ENCODE measurements around the gene STK17B.
"Not testable (repeated sequence)": the region's sequence is repeated elsewhere in the genome, so short reads cannot be mapped to it uniquely, and the experiment has no call there.

The STK17B gene

DNA sequence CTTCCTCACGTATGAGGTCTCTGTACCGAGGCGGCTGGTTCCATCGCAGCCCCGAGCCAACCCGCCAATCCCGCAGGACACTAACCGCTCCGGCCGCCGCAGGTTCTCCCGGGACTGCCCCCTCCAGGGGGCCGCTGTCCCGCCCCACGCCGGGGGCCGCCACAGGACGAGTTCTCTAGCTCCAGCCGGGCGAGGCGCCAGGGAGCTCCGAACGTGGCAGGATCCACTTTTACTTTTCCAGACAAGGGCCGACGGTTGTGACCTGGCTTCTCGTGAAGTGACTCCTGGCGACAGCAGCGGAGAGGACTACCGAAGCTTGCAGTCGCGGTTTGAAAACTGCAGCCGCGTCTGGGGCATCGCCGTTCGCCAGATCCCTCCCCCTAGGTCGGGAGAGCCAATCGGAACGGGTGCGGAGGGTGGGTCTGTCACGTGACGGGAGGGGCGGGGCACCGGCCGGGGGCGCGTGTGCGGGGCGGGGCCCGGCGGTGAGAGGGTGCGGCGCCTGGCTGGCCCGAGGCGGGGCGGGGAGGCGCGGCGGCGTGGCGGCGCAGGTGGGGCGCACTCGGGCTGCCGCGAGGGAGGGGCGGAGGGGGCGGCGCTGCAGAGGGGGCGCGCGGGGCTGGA, at the start of gene STK17B:
TSS of gene STK17B (minus strand) at position 331 of the 624 bp plus-strand sequence. CDS start 8,195 bp downstream, outside the sequence.
- peak; percentile 97 for DNase-seq

DNA sequence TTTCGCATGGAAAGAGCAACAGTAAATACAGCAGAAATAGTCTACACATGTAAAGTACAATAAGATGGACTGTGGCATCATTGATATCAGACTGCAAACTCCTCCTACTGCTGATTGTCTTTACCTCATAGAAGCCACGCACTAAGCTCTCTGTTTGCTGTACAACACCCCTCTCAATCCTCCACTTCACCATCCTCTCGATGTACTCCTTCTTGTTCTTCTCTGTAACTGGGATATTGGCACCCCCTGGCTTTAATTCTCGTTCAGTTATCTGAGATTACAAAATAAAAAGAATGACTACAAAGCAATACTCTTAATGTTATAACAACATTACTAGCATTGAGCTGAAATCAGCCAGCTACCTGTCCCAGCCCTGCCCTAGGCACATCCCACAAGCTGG, 49.3 kb upstream of the STK17B start:
- no peak for DNase-seq

DNA sequence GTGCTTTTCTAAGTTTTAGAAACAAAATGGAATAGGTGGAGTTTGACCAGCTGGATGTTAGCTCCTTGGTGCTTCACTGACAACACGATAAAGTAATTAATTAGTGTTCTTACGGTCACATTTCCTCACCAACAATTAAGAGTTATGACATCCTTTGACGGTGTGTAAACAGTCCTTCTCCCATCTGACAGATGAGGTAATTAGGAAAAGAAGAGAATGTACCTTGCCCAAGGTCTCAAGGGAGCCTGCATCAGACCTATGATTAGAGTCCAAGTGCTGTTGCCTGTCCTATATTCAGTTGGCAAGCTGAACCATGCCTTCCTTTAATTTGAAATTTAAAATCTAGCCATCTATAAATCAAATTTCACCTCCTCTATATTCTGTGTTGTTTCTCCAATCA, 48.3 kb upstream of the STK17B start:
- no peak for DNase-seq

DNA sequence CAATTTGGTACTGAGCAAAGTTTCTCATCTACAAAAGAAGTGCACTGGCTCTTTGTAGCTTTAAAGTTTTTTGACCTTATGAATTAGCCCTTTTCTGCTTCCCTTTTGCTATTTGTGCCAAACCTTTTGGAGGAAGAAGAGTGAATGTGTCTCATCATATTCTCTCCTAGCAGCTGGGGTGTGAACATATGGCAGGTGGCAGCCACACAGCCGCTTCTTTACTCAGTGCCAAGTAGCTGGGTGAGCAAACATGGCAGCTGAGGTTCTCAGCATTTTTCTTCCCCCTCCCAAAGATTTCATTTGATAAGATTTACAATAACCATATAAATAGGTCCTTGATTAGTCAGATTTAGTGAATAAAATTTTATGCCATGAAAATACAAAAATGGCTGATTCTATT, 46.7 kb upstream of the STK17B start:
- DNase-seq = no peak

DNA sequence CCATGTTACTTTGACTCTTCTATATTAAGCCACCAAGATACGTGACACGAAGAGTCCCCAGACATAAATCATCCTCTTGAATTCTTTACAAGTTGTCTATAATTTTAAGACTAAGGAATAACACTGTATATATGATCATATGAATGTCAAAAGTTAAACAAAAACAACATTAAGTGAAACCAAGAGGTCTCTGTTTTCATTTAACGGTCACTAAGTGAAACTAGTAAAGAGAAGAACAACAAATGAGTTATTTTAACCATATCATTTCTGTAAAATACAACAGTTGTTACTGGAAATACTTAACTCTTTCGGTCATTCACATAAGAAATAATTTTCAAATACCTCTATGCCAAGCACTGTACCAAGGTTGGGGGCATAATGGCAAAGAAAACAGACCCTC, 45.7 kb upstream of the STK17B start:
- no peak for DNase-seq

DNA sequence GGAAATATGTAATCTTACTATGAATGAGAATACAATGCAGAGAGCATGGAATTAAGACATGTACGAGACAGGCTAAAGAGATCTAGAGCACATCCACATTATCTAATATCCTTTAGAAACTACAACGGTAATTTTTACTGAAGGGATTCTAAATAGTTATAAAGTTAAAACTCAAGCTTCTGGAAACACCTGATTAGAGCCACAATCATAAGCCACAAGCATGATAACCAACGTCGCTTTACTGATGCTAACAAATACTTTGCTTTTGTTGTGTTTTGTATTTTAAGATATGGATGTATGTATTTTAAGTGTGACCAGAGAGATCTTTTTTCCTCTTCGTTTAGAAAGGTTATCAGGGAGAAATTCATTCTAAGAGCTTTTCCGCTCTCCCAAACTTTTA, 44.0 kb upstream of the STK17B start:
- DNase-seq = peak; percentile 62

DNA sequence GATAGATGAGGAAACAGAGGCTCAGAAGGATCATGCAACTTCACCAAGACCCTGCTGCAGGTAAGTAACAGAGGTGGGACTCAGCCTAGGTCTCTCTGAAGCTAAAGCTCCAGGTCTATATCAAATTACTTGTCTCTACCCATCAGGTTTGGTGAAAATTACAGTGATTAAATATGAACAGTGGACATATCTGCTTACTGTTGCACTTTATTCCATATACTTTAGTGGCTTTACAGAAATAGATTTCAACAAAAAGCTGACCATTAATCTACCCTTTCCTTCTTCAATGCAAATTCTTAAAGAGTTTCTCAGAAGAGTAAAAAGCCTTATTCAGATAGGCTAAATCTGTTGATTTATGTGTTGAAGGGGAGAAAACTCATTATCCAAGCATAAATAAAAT, 42.8 kb upstream of the STK17B start:
- no peak for DNase-seq

DNA sequence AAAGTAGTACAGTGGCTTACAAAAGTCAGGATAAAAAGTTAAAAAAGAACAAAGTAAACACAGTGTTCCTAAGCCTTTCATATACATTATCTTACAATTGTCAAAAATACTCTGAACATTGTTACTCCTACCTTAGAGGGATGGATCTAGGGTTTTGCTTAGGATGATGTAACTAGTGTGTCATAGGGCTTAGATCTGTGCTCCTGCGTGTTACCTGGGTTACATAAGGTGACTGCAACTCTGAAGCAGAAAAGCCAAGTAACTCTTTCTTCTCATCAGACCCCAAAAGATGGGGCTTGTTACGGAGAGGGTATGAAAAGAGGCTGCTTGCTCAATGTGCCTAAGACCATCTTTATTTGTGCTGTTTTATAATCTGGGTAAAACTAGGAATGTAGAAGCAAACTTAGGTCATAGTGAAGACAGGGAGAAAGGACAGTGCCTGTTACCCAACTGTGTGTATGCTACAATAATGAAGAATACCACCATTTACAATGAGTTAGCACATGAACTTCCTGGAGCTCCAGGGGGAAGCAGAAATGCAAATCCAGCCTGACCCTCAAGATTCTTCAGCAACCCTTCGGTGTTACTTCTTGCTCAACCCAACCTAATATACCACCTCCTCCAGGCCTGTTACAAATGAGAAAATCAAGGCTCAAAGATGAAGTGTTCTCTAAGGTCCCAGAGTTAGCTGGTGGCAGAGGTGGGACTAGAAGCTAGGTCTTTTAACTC, 42.0 kb upstream of the STK17B start:
- DNase-seq = no peak

DNA sequence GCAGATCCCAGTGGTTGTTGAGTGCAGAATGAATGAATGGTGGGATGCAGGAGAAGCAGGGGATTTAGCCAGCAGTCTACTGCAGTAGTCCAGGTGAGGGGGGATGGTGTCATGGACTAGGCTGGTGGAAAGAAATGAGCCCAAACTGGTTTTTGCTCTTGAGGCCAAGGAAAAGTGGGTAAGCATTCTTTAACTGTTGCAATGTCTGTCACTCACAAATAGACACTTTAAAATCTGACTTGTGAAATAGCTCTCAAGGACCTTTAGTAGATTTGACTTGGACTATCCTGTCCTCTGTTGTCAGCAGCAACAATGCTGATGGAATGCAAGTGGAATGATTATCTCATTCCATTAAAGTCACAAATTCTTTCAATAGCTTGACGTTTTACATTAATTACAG, 37.5 kb upstream of the STK17B start:
- DNase-seq = no peak

DNA sequence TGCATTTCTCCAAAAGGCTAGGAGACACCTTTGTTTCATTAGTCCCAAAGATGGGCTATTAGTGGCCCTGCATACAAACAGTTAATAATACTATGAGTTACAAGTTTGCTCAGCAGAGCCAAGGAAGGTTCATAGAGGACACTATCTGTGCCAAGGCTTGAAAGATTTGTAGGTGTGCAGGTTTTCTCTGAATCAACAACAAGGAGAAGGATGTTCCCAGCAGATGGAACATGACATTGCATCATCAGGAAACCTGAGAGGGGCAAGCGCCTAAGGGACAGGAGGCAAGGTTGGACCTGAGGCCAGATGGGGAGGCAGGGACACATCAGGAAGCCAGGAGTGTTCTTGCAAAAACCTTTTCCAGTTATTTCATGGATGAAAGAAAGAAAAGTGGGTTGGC, 35.4 kb upstream of the STK17B start:
- DNase-seq = no peak

DNA sequence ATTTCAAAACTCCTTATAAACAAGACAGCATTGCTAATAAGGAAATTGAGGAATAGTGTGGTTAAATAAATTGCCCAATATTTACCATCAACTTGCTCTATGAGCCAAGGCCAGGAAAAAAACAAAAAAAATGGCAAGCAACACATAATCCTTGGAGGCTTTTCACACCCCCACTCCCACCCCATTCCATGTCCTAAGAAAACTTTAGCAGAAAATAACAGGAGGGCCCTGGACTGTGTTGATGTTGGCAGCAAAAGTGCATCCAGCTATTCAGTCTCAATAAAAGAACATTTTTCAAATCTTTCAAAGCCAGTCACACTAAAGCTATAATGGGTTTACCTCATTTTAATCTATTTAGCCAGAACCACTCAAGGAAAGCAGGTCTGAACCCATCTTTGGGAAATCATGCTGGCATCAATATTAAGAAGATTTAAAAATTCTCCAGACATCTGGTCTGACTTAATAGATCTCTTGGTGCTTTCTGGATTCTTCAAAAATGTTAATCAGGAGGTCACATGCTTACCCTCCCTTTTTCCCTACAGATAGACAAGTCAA, 34.6 kb upstream of the STK17B start:
- no peak for DNase-seq

DNA sequence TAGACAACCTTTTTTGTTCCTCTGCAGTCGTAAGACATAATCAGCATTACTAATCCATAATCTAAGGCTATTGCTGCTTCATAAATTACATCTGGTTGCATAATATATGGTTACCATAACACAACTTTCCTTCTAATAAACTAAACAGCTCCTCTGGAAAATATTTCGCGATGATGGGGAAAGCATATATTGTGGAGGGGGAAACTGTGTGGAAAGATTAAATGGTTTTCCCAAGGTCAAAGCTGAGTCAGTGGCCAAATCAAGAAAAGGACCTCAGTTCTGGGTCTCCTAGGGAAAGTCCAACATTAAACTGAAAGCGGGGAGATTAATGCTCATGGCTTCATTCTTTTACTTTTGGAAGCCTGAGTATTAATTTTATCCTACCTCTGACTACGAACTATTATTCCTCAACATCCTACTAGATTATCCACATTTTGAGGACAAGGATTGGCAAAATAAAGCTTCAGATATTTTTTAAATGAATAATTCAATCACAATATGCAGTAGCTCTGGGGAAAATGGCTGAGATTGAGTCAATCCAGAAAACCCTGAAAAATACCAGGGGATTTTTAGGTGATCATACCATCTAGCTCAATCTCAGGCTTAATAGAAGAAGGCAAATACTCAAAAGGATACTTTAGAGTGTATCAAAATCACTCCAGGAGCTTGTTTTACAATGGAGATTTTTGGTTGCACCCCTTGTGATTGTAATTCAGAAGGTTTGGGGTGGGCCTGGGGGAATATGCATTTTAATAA, 33.8 kb upstream of the STK17B start:
- no peak for DNase-seq

DNA sequence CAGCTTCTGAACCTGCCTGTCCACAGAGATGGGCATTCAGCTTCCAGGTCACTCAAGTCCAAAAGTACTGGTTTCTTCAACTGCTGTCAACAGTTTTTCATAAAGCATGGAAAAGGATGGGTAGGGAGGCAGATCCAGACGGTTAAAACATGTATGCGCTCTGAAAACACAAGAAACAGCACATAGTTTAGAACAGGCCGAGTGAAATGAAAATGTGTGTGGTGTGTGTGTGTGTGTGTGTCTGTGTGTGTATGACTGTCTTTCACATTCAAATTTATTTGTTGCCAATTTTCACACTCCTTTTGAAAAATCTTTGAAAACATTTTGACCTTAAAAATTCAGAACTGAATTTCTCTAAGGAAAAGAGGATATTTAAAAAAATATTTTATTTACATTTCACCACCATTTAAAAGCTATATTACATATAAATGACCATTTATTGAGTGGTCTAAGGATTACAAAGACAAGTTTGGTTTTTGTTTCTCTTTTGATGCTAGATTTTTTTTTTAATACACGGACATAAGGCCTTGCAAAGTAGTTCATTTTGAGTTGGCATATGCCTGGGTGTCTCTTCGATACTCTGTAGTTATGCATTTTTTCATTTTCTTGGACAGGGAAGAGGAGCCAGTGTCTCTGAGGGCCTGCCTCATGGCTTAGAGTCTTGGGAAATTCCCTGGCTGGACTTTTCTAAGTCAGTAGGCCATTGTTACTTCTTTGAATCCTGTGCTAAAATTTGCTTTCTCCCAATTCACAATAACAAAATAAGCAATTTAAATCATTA, 30.0 kb upstream of the STK17B start:
- no peak for DNase-seq

DNA sequence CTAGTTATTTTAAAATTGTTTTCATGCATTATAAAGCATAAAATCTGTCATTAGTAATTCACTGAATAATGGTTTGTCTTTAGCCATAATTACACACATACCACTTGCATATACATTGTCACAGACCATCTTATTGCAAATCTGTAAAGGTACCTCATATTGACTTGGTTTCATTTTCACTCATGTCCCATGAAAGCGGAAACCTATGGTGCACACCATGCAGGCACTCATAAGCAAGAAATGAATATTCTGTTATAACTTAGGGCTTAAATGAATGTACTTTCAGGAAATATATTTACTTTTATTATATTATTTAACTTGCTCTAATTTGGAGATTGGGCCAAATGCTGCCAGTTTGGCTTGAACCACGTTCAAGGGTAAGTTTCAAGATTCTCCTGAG, 29.2 kb upstream of the STK17B start:
- no peak for DNase-seq

DNA sequence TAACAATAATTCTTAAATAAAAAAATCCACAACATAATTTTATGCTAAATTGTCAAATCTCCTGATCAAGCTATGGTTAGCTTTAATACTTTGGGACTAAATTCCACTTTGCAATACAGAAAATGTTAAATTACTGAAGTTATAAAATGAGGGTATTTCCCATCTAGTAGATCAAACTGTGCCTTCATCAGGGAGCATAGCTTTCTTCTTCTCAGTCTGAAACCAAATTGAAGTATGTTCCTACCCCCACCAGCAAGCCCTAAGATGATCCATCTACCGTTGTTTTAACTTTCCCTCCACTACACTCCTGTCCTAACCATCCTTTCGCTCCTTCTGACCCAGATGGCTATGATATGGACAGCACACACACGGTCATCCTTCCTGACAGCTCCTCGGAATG, 24.4 kb upstream of the STK17B start:
- DNase-seq = no peak

DNA sequence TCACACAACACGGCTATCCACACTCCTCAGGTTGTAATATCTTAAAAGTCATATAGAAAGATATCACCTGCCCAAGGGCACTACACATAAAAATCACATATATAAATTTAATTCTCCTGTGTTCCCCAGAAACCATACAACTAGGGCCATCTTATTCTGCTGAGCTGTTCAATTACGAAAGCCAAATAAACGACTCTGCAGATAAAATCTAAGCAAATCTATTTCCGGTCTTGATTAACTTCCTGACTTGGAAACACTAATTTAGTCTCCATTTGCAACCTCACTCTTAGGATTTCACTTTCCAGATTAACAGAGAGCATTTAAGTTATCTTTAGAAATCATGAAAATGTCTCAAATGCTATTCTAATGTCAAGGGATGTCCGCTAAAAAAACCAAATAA, 23.9 kb upstream of the STK17B start:
- DNase-seq = peak; percentile 23

DNA sequence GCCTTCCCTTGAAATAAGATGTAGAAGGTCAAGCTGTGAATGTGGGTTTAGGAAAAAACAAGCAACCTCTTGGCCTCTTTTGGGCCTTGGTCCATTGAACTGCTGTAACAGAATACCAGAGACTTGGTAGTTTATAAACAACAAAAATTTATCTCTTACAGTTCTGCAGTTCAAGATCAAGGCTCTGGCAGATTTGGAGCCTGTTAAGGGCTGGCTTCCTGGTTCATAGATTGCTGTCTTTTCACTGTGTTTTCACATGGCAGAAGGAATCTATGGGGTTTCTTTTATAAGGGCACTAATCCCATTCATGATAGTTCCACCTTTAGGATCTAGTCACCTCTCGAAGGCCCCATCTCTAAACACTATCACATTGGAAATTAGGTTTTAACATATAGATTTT, 20.2 kb upstream of the STK17B start:
- no peak for DNase-seq

DNA sequence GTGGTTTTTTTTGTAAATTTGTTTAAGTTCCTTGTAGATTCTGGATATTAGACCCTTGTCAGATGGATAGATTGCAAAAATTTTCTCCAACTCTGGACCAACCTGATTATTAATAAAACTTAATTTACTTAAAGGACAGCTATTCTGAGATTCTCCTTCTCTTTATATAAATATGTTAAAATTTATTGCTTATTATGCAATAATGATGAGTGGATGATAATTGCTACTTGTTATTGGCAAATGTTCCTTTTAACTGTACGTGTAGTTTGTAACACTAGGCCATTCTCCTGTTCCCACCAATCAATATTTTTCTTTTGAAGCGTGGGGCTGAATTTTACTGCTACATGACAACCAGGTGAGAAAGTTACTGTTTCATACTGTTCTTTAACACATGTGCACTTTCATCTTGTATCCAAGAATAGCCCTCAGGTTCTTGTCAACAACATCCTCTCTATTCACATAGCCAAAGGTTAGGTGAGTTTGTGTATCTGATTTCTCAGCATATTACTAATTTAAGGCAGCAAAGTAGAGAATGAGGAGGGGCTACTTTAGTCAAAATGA, 16.6 kb upstream of the STK17B start:
- no peak for DNase-seq

DNA sequence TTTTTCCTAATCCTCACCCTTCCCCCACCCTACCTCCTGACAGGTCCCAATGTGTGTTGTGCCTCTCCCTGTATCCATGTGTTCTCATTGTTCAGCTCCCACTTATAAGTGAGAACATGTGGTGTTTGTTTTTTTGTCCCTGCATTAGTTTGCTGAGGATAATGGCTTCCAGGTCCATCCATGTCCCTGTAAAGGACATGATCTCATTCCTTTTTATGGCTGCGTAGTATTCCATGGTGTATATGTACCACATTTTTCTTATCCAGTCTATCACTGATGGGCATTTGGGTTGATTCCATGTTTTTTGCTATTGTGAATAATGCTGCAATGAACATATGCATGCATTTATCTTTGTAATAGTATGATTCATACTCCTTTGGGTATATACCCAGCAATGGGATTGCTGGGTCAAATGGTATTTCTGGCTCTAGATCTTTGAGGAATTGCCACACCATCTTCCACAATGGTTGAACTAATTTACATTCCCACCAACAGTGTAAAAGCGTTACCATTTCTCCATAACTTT, 15.9 kb upstream of the STK17B start:
- DNase-seq = not testable (repeated sequence)

DNA sequence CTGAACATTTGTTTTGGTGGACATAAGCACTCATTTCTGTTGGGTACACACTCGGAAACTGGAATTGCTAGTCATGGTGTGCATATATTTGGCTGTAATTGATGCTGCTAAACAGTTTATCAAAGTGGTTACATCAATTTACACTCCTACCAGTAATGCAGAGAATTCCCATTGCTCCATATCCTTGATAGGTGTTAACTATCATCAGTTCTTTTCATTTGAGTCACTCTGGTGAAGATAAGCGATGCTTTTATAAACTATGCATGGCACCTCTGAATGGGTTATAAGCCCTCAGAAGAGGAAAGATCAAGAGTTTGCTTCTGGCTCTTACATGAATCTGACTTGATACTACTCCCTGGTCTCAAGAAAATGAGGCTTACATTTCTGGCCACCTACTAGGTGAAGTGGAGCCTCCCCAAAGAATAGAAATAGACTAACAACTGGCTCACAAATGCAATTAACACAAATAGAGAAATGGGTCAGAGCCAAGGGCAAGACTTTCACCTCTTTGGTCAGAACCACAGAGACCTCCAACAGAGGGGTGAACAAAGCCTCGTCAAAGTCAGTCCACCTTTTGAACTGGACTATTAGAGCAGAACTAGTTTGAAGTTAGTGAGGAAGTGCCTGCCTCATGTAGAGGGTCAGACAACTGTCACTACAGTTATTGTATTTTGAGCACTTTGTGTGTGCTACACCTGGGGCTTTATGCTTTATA, 15.0 kb upstream of the STK17B start:
- no peak for DNase-seq

DNA sequence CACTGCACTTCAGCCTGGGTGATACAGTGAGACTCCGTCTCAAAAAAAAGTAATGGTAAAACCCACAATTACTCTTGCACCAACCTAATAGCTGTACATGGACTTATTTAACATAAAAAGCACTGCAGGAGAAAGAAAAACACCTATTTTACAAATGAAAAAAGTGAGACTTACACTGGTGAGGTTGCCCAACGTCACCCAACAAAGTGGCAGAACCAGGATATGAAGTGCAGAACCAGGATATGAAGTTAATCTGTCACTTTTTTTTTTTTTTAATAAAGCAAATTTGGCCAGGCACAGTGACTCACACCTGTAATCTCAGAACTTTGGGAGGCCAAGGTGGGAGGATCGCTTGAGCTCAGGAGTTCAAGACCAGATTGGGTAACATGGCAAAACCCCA, 13.5 kb upstream of the STK17B start:
- no peak for DNase-seq

Data from hematopoietic multipotent progenitor cell treated with erythropoietin and hydrocortisone succinate and interleukin-3 and kit ligand, for 6 days (in vitro differentiated cells).